Measurements from ENCODE around the gene UNK.

Gene UNK

DNA sequence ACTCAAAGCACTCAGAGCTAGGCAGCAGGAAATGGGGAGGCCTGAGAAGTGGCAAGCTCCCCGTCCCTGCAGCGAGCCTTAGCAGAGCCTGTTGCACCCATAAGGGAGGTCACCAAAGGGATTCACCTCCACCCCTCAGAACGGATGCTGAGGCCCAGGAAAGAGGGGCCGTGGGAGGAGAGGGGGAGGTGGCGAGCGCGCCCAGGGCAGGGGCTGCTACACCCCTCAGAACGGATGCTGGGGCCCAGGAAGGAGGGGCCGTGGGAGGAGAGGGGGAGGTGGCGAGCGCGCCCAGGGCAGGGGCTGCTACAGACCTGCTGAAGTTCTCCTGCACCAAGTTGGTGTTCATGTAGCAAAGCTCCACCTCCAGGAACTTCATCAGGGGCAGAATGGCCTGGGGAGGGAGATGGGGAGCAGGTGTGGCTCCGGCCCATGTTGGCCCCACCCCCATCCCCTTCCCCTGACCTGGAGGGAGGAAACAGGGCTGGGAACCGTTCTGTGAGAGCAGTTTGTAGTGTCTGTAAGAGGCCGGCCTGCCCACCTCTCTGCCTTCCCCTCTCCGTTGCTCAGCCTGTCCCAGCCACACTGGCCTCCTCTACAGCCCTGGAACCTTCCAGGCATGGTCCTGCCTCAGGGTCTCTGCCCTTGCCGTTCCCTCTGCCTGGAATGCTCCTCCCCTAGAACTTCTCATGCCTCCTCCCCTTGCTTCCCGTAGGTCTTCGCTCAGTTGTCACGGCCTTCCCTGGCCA is 48.2 kb downstream of the UNK start:
- Histone ChIP-seq H3K36me3 (ENCODE audit: control insufficient read depth in 2 of 2, insufficient read depth in 2 of 2, low read length in 2 of 2) (peaks cover 2 to 29% of the 10 kb centered on the region in 2 donors), H3K27ac (ENCODE audit: low read depth in 2 of 2, low read length in 2 of 2) (peak overlapping the region; percentile 53 to 59), H3K27me3 (ENCODE audit: control insufficient read depth in 2 of 2, insufficient read depth in 2 of 2, low read length in 2 of 2) (no peaks in the 10 kb centered on the region), H3K9me3 (ENCODE audit: control insufficient read depth in 2 of 2, low read length in 2 of 2) (no peaks in the 10 kb centered on the region), H3K4me3 (ENCODE audit: low read length in 2 of 2) (no peak overlapping the region), H3K4me1 (ENCODE audit: control insufficient read depth in 2 of 2, insufficient read depth in 2 of 2, low read length in 2 of 2) (peaks cover 14 to 20% of the 10 kb centered on the region in 2 donors), H3K9ac (ENCODE audit: low read depth in 1 of 2, low read length in 2 of 2) (no peak overlapping the region)

DNA sequence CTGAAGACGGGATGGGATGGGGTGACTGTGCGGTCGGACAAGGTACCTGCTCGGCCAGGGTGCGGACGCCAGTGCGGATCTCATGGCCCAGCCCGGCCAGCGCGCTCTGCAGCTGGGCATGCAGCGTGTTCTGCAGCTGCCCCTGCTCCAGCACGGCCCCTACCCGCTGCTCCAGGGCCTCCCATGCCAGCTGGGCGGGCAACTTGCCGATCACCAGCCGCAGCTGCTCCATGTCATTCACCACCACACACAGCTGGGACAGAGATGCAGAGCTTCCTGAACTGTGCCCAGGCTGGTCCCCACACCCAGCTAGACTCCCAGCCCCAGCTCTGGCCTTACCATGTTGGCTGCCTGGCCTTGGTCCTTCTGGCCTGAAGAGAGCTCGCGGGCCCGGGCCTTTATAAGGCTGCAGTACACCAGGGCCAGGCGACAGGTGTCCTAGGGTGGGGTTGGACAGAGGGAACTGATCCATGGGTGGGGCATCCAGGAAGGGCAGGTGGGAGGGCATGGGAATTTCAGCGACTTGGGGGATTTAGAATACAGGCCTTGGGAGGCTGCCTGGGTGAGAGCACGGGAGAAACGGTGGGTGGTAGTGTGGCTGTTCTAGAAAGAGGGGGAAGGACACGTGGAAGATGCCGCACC is 49.8 kb downstream of the UNK start:
- no peak overlapping the region for H3K9ac ChIP-seq (ENCODE audit: low read depth in 1 of 2, low read length in 2 of 2)
- H3K27me3 ChIP-seq (ENCODE audit: control insufficient read depth in 2 of 2, insufficient read depth in 2 of 2, low read length in 2 of 2), result no peaks in the 10 kb centered on the region
- peaks cover 0 to 24% of the 10 kb centered on the region in 2 donors for H3K36me3 ChIP-seq (ENCODE audit: control insufficient read depth in 2 of 2, insufficient read depth in 2 of 2, low read length in 2 of 2)
- no peak overlapping the region for H3K4me3 ChIP-seq (ENCODE audit: low read length in 2 of 2)
- peaks cover 14 to 20% of the 10 kb centered on the region in 2 donors for H3K4me1 ChIP-seq (ENCODE audit: control insufficient read depth in 2 of 2, insufficient read depth in 2 of 2, low read length in 2 of 2)
- H3K27ac ChIP-seq (ENCODE audit: low read depth in 2 of 2, low read length in 2 of 2), result no peak overlapping the region
- no peaks in the 10 kb centered on the region for H3K9me3 ChIP-seq (ENCODE audit: control insufficient read depth in 2 of 2, low read length in 2 of 2)

- H3K36me3 ChIP-seq (ENCODE audit: control insufficient read depth in 2 of 2, insufficient read depth in 2 of 2, low read length in 2 of 2), result peaks cover 0 to 20% of the 10 kb centered on the region in 2 donors
- H3K9ac ChIP-seq (ENCODE audit: low read depth in 1 of 2, low read length in 2 of 2), result no peak overlapping the region
- H3K27me3 ChIP-seq (ENCODE audit: control insufficient read depth in 2 of 2, insufficient read depth in 2 of 2, low read length in 2 of 2), result no peaks in the 10 kb centered on the region
- peaks cover 13 to 20% of the 10 kb centered on the region in 2 donors for H3K4me1 ChIP-seq (ENCODE audit: control insufficient read depth in 2 of 2, insufficient read depth in 2 of 2, low read length in 2 of 2)
- H3K27ac ChIP-seq (ENCODE audit: low read depth in 2 of 2, low read length in 2 of 2), result no peak overlapping the region
- no peak overlapping the region for H3K4me3 ChIP-seq (ENCODE audit: low read length in 2 of 2)
- no peaks in the 10 kb centered on the region for H3K9me3 ChIP-seq (ENCODE audit: control insufficient read depth in 2 of 2, low read length in 2 of 2)
These were observed 50.5 kb downstream of the UNK start for GRCh38 chr17:75834928-75835653.

DNA sequence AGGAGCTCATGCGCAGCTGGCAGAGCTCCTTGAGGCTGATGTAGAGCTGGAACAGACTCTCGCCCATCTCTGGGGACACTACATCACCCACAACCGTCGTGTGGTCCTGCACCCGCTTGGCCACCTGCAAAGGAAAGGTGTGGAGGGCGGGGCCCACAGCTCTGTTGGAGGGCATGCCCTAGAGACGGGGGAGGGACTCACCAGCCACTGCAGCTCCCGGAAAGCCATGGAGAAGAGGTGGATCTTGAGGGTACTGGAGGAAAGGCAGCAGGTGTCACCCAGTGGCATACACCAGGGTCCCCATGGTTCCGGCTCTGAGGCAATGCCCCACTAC is 51.0 kb downstream of the UNK start:
- no peaks in the 10 kb centered on the region for H3K9me3 ChIP-seq (ENCODE audit: control insufficient read depth in 2 of 2, low read length in 2 of 2)
- H3K9ac ChIP-seq (ENCODE audit: low read depth in 1 of 2, low read length in 2 of 2), result no peak overlapping the region
- H3K4me3 ChIP-seq (ENCODE audit: low read length in 2 of 2), result no peak overlapping the region
- no peak overlapping the region for H3K27ac ChIP-seq (ENCODE audit: low read depth in 2 of 2, low read length in 2 of 2)
- H3K4me1 ChIP-seq (ENCODE audit: control insufficient read depth in 2 of 2, insufficient read depth in 2 of 2, low read length in 2 of 2), result peaks cover 9 to 15% of the 10 kb centered on the region in 2 donors
- no peaks in the 10 kb centered on the region for H3K27me3 ChIP-seq (ENCODE audit: control insufficient read depth in 2 of 2, insufficient read depth in 2 of 2, low read length in 2 of 2)
- H3K36me3 ChIP-seq (ENCODE audit: control insufficient read depth in 2 of 2, insufficient read depth in 2 of 2, low read length in 2 of 2), result peaks cover 2 to 17% of the 10 kb centered on the region in 2 donors

DNA sequence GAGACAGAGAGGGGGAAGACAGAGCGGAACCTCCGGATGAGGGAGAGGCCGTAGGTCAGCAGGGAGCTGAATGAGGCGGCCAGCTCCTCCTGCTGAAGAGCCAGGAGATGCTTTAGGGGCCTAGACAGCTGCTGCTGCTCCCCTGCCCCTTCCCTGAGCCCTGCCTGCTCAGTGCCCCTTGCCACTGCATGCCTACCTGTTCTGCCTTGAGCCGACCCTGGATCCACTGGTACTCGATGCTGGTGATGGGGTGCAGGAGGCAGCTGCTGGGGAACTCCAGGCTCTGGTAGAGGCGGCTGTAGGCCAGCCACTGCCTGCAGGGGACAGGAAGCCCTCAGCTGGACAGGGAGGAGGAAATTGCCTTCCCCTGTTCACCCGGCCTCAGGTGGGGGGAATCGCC is 52.0 kb downstream of the UNK start:
- Histone ChIP-seq H3K27ac (ENCODE audit: low read depth in 2 of 2, low read length in 2 of 2) (no peak overlapping the region), H3K27me3 (ENCODE audit: control insufficient read depth in 2 of 2, insufficient read depth in 2 of 2, low read length in 2 of 2) (no peaks in the 10 kb centered on the region), H3K4me1 (ENCODE audit: control insufficient read depth in 2 of 2, insufficient read depth in 2 of 2, low read length in 2 of 2) (peaks cover 4 to 13% of the 10 kb centered on the region in 2 donors), H3K9ac (ENCODE audit: low read depth in 1 of 2, low read length in 2 of 2) (no peak overlapping the region), H3K9me3 (ENCODE audit: control insufficient read depth in 2 of 2, low read length in 2 of 2) (no peaks in the 10 kb centered on the region), H3K36me3 (ENCODE audit: control insufficient read depth in 2 of 2, insufficient read depth in 2 of 2, low read length in 2 of 2) (peaks cover 4 to 16% of the 10 kb centered on the region in 2 donors), H3K4me3 (ENCODE audit: low read length in 2 of 2) (no peak overlapping the region)

DNA sequence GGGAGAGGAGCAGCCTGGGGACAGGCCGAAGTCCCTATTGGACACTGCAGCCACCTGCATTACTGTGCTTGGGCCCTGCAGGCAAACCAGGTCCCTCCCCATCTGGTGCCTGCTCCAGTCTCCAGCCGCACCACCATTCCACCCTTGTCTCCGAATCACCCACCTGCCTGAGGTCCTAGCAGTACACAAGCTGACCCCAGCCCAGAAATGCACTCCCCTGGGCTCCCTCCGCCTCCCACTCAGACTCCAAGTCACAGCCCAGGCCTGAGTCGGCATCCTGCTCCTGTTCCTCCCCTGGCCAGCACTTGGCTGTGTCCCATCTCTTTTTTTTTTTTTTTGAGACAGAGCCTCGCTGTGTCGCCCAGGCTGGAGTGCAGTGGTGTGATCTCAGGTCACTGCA is 53.3 kb downstream of the UNK start:
- Histone ChIP-seq H3K27me3 (ENCODE audit: control insufficient read depth in 2 of 2, insufficient read depth in 2 of 2, low read length in 2 of 2) (no peaks in the 10 kb centered on the region), H3K4me3 (ENCODE audit: low read length in 2 of 2) (no peak overlapping the region), H3K4me1 (ENCODE audit: control insufficient read depth in 2 of 2, insufficient read depth in 2 of 2, low read length in 2 of 2) (peaks cover 4 to 10% of the 10 kb centered on the region in 2 donors), H3K36me3 (ENCODE audit: control insufficient read depth in 2 of 2, insufficient read depth in 2 of 2, low read length in 2 of 2) (peaks cover 4 to 16% of the 10 kb centered on the region in 2 donors), H3K27ac (ENCODE audit: low read depth in 2 of 2, low read length in 2 of 2) (no peak overlapping the region), H3K9me3 (ENCODE audit: control insufficient read depth in 2 of 2, low read length in 2 of 2) (no peaks in the 10 kb centered on the region), H3K9ac (ENCODE audit: low read depth in 1 of 2, low read length in 2 of 2) (no peak overlapping the region)

DNA sequence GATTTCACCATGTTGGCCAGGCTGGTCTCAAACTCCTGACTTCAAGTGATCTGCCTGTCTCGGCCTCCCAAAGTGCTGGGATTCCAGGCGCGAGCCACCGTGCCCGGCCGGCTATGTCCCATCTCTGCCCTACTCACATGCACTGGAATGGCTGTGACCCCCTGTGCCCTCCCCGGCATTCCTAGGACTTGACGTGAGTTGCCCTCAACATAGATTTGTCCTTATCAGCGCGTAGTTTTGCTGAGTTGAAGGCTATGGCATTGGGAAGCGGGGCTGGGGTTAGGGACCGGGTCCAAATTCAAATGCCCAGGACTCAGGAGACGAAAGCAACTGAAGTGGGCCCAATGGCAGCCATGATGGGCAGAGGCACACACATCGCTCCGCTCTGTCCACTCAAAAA is 53.8 kb downstream of the UNK start:
- peaks cover 4 to 6% of the 10 kb centered on the region in 2 donors for H3K4me1 ChIP-seq (ENCODE audit: control insufficient read depth in 2 of 2, insufficient read depth in 2 of 2, low read length in 2 of 2)
- peaks cover 4 to 14% of the 10 kb centered on the region in 2 donors for H3K36me3 ChIP-seq (ENCODE audit: control insufficient read depth in 2 of 2, insufficient read depth in 2 of 2, low read length in 2 of 2)
- H3K27me3 ChIP-seq (ENCODE audit: control insufficient read depth in 2 of 2, insufficient read depth in 2 of 2, low read length in 2 of 2), result no peaks in the 10 kb centered on the region
- H3K4me3 ChIP-seq (ENCODE audit: low read length in 2 of 2), result no peak overlapping the region
- no peak overlapping the region for H3K27ac ChIP-seq (ENCODE audit: low read depth in 2 of 2, low read length in 2 of 2)
- no peaks in the 10 kb centered on the region for H3K9me3 ChIP-seq (ENCODE audit: control insufficient read depth in 2 of 2, low read length in 2 of 2)
- H3K9ac ChIP-seq (ENCODE audit: low read depth in 1 of 2, low read length in 2 of 2), result no peak overlapping the region

DNA sequence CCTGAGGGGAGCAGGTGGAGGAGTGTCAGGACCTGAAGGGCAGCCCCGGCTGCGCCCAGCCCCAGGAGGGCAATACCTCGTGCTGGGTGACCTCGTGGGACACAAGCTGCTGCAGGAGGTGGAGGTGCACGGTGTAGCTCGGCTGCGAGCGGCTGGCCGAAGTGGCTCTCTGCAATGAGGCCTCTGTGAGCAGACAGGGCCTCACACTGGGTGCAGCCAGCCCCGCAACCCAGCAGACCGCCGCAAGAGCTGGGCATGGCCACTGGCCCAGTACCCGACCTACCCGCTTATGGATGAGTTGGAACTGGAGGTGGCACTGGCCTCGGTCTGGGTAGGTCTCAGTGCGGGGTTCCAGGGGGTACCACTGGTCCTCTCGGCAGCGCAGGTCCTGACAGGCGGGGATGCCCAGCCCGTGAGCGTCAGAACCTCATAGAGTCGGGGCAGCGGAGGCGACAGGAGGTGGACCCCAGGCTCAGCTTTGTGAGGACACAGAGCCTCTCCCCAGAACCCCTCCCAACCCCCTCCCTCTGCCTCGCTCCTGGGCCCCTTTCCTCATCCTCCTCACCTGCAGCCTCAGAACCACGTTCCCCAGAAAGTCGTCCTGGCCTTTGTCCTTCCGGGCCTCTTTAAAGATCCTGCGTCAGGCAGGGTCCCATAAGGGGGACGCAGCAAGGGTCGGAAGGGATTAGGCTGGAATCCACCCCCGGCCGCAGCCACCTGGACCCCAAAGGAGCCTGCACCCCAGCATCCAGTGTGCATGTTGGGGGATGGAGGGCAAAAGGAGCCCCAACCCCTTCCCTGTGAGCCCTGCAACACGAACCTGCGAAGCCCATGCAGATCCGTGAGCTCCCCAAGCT is 55.6 kb downstream of the UNK start:
- no peak overlapping the region for H3K27ac ChIP-seq (ENCODE audit: low read depth in 2 of 2, low read length in 2 of 2)
- no peak overlapping the region for H3K9ac ChIP-seq (ENCODE audit: low read depth in 1 of 2, low read length in 2 of 2)
- H3K27me3 ChIP-seq (ENCODE audit: control insufficient read depth in 2 of 2, insufficient read depth in 2 of 2, low read length in 2 of 2), result no peaks in the 10 kb centered on the region
- H3K9me3 ChIP-seq (ENCODE audit: control insufficient read depth in 2 of 2, low read length in 2 of 2), result no peaks in the 10 kb centered on the region
- H3K4me1 ChIP-seq (ENCODE audit: control insufficient read depth in 2 of 2, insufficient read depth in 2 of 2, low read length in 2 of 2), result peaks cover 7 to 13% of the 10 kb centered on the region in 2 donors
- H3K36me3 ChIP-seq (ENCODE audit: control insufficient read depth in 2 of 2, insufficient read depth in 2 of 2, low read length in 2 of 2), result peaks cover 4 to 6% of the 10 kb centered on the region in 2 donors
- H3K4me3 ChIP-seq (ENCODE audit: low read length in 2 of 2), result no peak overlapping the region

DNA sequence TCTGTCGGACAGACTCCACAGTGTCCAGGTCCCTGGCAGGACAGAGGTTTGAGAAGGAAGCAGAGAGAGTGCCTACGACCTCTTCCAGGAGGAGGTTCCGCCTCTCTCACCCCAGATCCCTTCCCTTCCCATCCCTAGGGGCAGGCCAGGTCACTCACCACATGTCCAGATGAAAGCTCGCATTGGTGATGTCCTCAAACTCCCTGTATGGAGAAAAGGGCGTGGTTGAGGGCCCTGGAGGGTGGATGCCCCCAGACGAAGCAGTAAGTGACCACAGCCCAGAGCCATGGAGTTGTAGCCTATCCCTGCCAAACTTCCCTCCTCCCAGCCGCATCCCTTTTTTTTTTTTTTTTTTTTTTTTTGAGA is 56.2 kb downstream of the UNK start:
- peaks cover 3 to 4% of the 10 kb centered on the region in 2 donors for H3K36me3 ChIP-seq (ENCODE audit: control insufficient read depth in 2 of 2, insufficient read depth in 2 of 2, low read length in 2 of 2)
- H3K27ac ChIP-seq (ENCODE audit: low read depth in 2 of 2, low read length in 2 of 2), result no peak overlapping the region
- H3K4me3 ChIP-seq (ENCODE audit: low read length in 2 of 2), result no peak overlapping the region
- peaks cover 13 to 19% of the 10 kb centered on the region in 2 donors for H3K4me1 ChIP-seq (ENCODE audit: control insufficient read depth in 2 of 2, insufficient read depth in 2 of 2, low read length in 2 of 2)
- no peaks in the 10 kb centered on the region for H3K9me3 ChIP-seq (ENCODE audit: control insufficient read depth in 2 of 2, low read length in 2 of 2)
- no peaks in the 10 kb centered on the region for H3K27me3 ChIP-seq (ENCODE audit: control insufficient read depth in 2 of 2, insufficient read depth in 2 of 2, low read length in 2 of 2)
- H3K9ac ChIP-seq (ENCODE audit: low read depth in 1 of 2, low read length in 2 of 2), result no peak overlapping the region
